Medulla oblongata (tissue), 1 donor: Measurements from ENCODE around the gene CDK5R1.
"Not testable (repeated sequence)": the region's sequence is repeated elsewhere in the genome, so short reads cannot be mapped to it uniquely, and the experiment has no call there.

Experiments
- DNase-seq: peaks from one replicate; pipeline ENCODE4 v3.0.0-alpha.2; 2015; ENCODE audit errors: extremely low spot score

The CDK5R1 gene

DNA sequence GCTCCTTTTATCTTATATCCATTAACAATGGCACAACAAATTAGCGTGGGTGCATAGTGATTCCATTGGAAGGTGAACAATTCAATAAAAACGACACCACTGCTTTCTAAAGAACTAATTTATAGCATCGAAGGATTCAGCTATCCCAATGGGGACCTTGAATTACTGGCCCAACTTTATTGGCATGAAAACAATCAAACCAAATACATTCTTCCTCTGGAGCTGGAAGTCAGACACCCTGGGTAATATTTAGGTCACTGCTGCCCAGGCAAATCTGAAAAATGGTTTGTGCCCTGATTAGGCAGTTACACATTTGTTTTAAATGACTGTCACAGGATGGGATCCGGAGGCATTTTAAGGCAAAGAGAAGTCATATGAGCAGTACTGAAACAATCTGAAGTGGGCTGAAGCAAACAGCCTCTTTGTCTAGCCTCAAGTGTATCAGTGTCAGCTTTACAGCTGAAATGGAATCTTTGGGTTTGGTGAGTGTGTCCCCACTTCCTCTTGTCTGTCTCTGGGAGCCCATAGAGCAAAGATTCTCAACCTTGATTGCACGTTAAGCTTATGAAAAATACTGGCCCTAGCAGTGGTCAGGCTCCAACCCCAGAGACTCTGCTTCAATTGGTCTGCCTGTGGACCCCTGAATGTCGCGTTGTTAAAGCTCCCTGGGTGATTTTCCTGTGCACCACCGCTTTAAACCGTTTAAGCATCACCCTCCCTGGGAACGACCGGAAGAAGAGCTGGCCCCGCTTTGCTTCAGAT, 30.3 kb downstream of the CDK5R1 start:
- DNase-seq = no peak

DNA sequence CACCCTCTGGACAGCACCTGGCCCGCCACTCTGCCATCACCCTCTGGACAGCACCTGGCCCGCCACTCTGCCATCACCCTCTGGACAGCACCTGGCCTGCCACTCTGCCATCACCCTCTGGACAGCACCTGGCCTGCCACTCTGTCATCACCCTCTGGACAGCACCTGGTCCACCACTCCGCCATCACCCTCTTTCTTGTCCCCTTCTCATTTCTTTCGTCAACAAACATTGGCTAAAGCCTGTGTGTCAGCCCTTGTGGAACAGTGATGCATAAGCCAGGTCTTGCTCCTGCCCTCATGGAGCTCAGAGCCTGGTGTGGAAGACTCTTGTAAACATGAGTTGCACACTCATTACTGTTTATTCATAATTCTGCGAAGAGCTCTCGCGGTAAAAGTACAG, 31.2 kb downstream of the CDK5R1 start:
- DNase-seq = no peak

DNA sequence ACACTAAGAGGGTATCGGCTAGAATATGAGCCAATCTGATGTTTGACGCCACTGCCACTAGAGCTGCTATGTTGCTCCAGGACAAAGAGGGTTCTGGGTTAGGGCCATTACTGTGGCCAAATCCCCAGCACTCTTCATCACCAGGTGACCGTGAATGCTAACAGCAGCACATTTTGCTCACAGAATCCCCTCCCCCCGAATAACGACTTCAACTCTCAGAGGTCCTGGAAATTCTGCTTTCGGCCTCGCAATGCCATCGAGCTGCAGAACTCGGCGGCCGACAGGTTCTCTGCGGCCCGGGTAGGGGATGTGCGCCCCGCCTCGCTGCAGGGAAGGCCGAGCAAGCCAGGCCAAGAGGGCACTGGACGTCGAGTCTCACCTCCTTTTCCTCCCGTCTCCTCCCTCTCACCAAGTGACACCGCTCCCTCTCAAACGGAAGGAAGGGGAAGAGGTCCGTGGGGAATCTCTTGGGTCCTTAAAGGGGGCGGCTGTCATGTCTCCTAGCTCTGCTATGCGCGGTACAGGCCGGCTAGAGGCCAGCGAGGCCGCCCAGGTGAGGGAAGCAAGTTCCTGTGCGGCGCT, 31.9 kb downstream of the CDK5R1 start:
- no peak for DNase-seq

DNA sequence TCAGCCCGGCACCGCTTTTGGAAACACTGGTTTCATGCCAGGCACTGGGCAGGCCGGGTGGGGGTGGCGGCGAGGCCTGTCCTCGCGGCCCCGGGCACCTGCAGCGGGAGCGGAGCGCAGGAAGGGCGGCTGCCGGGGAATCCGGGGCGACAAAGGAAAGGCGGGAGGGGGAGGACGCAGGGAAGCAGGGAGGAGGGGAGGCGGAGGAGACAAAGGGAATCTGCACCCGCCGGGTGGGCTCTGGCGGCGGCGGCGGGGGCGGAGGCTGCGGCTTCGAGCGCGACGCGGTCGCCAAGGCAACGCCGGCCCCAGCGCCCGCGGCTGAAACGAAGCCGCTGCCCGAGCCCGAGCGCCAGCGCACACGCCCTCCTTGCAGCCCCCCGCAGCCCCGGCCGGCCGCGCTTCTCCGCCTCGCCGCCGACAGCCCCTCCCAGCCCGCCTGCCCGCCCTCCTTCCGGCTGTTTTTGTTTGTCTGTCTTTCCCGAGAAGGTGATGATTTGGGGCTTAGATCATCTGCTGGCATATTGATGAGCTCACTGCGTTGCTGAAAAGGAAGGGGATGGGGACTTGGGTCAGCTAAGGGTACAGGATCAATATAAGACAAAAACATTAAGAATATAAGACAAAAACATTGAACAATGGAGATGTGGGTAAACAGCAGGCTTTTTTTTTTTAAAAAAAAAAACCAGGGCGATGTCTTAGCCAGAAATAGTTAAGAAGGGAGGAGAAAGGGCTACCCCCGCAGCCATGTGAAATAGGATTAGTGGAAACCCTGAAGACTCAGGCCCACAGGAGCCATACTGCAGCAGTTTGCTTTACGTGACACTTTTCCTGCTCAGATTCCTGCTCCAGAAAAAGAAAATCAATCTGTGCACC, 32.7 kb downstream of the CDK5R1 start:
- no peak for DNase-seq

DNA sequence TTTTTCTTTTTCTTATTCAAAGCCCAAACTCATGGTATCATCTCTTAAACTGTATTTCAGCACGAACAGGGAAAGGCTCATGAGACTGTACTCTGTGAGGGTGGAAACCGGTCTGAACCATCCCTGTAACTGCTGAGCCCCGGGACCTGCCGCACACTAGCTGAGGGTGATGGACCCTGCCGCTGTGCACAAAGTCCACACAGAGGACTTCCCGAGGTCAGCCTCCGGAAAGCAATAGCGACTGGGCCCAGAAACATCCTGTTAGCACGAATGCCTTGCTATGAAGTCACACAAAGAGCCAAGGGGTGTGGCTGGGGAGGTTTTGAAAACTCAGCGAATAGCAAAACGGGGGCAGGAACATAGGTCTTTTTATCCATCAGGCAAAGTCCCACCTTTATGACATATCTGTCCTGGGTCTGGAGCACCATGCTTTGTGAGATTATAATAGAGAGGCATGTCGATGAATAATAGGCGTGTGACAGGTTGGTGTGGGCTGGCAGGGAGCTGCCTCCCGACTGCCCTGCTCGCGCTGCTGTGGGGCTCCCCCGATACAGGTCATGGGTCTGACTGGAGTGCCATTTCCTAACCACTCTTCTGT, 33.4 kb downstream of the CDK5R1 start:
- no peak for DNase-seq

DNA sequence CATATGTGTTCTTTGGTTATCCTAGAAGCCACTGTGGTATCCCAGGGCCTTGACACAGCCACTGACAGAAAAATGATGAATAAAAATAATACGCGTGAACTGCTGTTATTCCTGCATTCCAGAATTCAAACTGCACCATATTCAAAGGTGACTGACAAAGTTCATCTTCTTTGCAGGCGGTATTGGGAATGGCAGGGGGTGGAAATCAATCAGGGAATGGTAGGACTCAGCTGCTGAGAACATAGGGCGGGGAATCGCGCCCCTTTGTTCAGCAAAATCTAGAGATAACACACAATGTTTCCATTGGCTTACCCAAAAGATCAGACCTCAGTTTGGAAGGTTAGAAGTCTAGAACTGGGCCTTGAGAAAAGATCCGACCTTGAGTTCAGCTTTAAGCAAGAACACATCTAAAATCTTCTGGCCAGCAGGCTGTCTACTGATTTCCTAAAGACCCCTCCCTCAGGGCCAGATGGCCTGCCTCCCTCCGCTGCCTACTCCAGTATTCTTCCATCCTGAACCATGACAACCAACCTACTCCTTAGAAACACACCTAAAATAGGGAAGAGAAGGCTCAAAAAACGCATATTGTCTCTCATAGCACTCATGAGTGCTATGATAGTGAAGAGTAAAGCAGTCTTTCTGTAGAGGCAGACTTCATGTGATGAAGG, 34.1 kb downstream of the CDK5R1 start:
- no peak for DNase-seq

DNA sequence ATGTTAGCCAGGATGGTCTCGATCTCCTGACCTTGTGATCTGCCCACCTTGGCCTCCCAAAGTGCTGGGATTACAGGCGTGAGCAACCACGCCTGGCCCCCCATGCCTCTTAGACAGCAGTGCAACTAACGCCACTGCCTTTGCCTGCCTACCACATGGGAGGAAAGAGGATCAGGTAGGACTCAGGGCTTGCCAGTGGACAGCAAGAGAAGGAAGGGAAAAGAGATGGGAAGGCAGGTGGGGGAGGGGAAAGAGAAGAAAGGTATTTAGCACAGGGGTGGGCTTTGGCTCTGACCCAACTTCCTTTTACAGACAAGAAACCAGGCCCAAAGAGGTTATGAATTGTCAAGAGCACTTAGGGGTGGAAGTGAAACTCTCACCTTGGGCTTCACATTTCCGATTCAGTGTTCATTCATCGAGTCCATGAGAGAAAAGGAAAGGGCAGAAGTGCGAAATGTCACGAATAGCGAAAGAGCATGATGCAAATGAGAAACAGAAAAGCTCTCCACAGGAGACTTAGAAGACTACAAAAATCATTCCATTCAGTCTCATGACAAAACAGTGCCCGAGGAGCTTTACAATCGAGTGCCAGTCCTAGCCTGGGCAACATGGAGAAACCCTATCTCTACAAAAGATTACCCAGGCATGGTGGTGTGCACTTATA, 36.4 kb downstream of the CDK5R1 start:
- no peak for DNase-seq

DNA sequence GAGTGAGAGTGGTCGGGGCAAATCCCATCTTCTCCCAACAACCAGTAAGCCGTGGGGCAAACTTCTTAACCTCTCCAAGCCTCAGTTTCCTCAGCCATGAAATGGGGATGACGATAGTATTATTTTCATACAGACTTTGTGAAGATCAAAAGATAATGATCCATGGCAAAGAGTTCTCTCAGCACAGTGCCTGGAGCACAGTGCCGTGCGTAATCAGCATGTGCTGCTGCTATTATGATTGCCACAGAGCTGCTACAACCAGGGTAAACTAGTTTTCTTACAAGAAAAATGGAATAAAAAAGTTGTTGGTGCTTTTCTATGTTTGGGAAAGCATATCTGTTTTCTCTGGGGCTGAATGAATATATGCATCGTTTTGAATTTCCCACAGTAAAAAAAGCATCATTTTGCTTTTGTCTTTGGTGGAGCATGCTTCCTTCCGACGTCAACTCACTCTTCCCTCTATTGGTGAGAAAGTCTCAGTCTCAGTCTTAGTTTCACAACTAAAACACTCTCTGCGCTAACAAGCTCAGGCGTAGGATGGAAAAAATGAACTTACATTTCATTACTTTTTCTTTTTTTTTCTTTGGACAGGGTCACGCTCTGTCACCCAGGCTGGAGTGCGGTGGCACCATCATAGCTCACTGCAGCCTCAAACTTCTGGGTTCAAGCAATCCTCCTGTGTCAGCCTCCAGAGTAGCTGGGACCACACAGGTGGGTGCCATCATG, 37.2 kb downstream of the CDK5R1 start:
- DNase-seq = no peak

DNA sequence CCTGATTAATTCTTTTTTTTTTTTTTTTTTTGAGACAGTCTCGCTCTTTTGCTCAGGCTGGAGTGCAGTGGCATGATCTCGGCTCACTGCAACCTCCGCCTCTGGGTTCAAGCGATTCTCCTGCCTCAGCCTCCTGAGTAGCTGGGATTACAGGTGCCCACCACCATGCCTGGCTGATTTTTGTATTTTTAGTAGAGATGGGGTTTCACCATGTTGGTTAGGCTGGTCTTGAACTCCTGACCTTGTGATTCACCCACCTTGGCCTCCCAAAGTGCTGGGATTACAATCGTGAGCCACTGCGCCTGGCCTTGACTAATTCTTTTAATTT, 37.7 kb downstream of the CDK5R1 start:
- DNase-seq = not testable (repeated sequence)

DNA sequence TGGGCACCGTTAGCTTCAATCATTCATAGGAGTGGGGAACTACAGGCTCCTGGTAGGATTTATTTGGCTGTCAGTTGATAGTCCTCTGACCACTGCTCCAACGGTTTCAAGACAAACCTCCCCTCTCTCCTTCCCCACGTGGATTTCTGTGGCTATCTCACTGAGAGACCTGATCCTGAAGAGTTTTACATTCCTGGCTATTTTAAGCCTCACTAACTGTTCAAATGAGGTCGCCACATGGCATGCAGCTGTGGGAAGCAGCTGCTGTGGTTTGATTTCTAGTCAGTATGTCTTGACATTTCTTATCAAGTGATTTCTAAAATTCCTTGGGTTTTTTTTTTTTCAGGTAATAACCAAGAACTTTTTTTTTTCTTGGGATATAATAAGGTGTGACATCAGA, 38.3 kb downstream of the CDK5R1 start:
- DNase-seq = no peak

DNA sequence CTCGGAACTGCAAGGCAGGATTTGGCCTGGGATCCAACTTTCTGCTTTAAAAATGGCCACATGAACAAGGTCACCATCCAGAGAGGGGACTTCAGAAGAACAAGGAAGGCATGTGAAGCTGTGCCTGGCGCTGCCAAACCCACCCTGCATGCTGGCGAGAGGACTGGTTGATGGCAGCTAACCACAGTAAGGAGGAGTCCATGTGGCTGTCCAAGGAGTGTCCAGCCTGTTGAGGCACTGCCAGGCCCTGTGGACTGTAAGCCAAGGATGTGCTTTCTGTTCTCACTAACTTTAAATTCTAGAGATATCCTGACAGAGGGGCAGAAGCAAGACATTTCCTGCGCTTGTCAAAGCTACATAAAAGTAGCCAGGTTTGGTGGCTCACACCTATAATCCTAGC, 40.4 kb downstream of the CDK5R1 start:
- no peak for DNase-seq

DNA sequence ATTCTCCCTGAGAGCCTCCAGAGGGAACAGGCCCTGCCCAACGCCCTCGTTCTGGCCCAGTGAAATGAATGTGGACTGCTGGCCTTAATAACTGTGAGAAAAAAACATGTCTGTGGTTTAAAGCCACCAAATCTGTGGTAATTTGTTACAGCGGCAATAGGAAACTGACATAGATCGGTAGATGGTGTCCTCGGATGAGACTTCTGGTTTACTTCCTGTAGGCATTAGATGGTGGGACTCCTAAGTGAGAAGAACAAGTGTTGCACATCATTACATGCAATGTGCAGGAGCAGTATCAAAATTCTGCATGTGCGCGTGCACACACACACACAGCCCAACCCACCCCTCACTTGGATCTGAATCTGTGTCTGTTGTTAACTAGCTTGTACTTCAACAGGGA, 42.0 kb downstream of the CDK5R1 start:
- no peak for DNase-seq

DNA sequence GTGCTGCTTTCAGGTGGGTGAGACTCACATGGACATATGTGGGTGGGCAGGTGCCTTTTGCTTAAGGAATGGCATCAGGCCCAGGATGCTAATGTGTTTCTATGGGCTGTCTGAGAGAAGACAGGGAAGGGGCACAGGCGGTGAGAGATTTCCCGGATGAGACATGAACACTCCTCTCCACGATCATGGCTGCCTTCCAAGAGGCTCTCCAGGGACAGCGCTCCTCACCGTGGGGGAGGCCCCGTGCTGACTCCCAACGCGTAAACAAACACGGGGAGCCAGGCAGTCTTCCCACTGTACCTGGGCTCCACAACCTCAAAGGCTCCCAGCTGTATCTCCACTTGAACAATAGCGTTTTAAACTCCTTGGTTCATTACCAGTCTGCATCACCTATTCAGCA, 42.8 kb downstream of the CDK5R1 start:
- DNase-seq = no peak

DNA sequence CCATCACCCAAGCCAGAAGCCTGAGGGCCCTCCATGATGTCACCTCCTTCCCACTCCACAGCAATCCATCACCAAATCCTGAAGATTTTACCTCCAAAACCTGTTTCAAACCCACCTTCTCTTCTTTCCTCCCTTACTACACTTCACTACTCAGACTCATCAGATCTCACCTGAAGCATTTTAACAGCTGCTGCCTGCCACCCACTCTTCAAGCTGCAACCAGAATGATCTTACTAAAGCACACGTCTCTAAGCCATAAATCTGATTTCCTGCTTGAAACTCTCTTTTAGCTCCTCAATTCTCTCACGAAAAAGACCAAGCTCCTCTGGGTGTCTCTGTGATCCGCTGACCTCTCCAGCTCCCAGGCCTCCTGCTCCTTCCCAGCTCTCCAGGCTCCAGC, 46.5 kb downstream of the CDK5R1 start:
- DNase-seq = no peak

DNA sequence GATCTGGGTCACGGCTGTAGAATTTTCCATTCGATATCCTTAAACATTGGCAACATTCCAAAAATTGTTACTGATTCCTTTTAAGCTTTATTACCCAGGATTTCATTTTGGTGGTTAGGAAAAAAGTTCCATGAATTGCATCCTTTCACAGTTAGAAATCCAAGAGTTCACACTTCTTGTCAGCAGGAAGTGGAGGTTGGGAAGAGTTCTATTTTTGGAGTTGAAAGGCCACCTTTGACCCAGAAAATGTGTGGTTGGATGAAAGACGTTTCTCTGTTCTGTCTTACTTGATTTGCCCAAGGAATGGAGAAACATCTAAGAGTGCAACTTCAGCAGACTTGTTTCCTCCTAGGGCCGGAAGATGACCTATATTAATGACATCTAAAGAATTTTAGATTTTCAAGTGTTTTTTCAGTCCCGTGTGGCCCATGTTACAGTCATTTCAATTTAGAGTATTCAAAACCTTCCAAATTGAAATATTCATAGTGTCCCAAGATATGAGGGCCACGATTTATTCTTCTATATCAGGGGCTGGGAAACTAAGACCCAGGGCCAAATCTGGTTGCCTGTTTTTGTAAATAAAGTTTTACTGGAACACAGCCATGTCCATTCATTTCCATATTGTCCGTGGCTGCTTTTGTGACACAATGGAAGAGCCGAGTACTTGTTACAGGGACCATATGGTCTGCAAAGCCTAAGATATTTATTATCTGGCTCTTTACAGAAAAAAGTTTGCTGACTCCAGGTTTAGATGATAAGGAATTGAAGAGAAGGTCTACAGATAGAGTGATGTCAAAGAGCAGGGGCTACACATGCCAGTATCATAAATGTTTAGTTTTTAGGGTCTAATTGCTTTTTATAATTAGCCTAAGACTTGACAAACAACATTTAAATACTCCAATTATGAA, 50.2 kb downstream of the CDK5R1 start:
- DNase-seq = no peak
